ENCODE results near the gene SEMG1.

The SEMG1 gene

DNA sequence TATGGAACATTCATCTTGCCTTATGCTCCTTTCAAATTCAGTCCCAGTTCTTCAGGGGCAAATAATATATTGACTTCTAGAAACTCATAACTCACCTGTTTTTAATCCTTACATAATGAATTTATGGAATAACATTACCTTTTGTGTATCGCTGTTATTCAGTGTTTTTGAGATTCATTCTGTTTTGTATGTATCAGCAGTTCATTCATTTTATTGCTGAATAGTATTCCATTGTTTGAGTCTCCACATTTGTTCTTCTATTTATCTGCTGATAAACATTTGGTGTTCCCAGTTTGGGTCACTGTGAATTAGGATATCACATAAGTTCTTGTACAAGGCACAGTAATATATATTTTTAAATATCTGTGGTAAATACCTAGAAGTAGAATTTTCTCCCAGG, 19.5 kb downstream of the SEMG1 start:
- no peak for DNase-seq

DNA sequence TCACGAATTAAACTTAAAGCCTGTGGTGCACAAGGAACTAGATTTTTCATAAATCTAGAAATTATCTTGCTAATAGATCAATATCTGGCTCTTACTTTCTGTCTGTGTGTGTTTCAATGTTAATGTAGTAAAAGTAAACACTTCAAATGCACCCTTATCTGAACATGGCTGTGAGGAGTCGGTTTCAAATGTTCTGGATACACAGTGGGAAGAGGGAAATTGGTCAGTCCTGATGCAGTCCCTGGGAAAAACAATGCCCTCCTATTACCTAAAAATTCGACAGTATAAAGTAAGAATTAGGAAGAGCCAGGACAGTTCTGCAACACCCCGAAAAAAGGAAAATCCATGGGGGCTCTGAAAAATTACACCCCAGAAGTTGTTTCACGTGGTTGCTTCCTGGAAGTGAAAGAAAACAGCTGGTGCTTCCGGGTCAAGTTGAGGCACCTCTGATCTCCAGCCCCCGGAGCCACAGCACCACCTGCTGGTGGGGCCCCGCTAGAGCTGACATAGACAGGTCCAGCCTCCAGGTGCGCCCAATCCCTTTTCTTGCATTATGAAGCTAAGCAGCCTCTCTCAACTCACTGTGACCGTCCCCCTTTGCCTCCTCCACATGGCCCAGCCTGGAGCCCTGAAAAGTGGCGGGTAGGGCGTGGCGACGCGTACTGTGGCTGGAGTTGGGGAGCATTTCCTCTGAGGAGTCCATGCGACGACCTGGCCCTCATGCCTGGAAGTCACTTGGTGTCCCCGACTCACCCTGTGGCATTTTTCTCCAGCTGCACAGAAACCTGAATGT, 22.6 kb downstream of the SEMG1 start:
- no peak for DNase-seq

DNA sequence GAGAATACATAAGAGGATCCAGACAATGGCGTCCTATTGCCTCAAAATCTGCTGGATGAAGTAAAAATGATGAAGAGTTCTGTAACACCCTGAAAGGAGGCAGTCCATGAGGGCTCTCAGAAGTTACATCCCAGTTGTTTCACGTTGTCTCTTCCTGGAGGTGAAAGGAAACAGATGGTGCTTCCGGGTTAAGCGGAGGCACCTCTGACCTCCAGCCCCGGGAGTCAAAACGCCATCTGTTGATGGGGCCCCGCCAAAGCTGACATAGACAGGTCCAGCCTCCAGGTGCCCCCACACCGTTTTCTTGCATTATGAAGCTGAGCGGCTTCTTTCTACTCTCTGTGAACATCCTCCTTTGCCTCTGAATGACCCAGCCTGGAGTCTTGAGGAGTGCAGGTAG, 23.8 kb downstream of the SEMG1 start:
- DNase-seq = no peak

DNA sequence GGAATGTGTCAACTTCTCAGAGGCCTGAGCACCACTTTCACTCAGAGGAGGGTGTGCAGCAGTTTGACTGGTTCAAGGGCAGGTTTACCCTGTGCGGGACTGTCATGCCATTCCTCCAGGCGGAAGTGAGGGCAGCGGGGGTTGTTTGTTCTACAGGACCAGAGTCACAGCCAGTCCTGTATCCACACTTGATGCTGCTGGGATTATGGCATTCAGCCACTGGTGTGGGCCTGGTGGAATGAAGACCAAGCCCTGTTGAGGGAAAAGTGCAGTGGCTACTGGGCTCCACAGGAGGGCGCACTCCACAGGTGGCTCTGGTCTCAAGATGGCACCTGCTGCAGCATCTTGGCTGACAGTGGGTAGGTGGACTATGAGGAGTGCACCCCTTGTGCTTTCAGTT, 29.2 kb downstream of the SEMG1 start:
- DNase-seq = no peak

DNA sequence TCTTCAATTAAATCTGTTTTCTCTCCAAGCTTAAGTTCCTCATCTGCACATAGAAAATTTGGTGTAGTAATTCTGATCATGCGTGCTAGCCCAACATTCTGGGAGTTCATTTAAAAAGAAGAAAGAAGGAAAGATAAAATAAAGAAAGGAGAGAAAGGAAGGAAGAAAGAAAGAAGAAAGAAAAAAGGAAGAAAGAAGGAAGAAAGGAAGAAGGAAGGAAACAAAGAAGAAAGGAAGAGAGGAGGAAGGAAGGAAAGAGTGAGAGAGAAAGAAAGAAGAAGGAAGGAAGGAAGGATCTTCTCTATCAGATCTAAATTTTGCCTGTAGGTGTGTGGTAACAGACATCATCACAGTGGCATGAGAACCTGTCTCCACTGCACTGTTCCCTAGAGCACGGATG, 31.3 kb downstream of the SEMG1 start:
- DNase-seq = no peak

DNA sequence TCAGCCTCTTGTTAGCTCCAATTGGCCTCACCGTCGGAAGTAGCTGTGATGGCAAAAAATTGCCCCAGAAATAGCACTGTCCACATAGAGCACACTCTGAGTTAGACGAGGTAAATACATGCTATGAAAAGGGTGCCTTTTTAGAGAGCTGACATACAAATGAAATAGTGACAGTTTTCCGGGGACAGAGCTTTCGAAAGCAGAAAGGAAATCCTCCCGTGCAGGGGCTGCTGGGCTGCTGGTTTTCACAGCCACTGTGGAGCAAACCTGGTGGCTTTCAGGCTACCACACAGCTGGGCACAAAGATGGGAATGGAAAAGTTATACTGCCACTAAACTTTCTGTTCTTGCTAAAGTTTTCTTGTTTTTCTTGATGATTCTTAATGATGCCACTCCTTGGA, 39.3 kb downstream of the SEMG1 start:
- DNase-seq = no peak

DNA sequence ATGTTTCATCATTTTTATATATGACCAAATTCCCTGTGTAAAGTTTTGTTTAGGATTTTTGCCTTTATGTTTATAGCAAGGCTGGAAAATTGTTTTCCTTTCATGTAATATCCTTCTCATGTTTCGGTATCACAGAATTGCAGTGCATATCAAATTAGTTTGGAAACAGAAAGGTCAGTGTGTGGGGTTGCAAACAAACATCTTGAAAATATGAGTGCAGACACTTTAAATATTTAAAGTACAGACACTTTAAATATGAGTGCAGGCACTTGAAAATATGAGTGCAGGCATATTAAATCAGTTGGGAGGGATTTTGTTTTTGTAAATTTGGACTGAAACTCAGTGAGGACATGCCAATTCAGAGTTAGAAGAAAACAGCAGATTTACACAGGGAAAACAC, 41.0 kb downstream of the SEMG1 start:
- no peak for DNase-seq

DNA sequence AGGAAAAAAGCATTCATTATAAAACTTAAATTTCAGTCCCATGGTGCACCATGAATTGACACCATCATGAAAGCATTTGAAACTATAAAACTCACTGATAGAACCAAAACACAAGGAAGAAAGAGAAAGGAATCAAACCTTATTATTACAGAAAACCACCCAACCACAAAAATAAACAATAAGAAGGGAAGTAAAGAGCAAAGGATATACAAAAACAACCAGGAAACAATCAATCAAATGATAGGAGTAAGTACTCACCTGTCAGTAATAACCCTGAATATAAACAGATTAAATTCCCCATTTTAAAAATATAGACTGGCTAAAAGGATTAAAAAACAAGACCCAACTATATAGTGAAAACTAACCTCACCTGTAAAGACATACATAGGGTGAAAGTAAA, 41.8 kb downstream of the SEMG1 start:
- no peak for DNase-seq

DNA sequence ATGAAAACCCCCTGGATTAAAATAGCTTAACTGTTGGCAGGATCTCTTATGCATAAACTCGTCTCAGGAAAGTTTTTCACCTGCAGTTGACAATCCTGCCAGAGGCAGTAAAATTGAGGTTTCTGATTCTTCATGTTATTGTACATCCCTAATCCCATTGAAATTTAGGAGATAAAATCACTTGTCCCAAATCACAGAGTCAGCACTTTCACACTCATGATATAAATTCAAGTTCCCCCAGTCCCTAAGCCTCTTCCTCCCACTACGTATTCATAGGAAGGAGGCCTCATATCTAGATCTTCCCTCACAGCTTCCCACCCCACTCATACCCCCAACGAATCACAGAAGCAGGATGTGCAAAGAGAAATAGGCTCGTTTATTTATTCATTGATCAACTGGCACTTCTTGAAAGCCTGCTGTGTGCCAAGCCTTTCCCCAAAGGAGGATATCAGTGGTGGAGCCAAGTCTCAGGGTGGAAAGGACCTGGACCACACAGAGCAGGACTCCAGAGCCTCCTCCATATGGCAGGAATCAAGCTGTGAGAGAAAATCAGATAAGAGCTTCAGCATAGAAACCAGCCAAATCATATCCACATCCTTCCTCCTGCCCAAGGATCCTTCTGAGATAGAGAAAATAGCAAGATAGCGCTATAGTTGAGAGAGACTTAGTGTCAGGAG, 45.2 kb downstream of the SEMG1 start:
- no peak for DNase-seq

DNA sequence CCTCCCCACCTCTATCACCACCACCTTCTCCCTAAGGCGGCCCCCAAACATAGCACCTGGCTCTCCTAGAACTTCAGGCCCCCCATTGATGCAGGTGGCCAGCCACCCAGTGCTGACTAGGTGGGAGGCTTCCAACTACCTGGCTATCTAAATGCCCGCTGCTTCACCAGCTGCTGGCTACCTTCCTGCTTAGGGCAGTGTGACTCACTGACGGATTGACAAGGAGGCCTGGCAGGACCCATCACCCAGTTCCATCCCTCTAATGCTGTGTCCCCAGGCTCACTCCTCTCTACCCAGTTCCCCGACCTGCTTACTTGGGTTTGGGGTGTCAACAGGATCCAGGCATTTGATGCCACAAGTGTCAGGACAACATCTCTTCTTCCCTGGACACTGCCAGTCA, 46.4 kb downstream of the SEMG1 start:
- no peak for DNase-seq

DNA sequence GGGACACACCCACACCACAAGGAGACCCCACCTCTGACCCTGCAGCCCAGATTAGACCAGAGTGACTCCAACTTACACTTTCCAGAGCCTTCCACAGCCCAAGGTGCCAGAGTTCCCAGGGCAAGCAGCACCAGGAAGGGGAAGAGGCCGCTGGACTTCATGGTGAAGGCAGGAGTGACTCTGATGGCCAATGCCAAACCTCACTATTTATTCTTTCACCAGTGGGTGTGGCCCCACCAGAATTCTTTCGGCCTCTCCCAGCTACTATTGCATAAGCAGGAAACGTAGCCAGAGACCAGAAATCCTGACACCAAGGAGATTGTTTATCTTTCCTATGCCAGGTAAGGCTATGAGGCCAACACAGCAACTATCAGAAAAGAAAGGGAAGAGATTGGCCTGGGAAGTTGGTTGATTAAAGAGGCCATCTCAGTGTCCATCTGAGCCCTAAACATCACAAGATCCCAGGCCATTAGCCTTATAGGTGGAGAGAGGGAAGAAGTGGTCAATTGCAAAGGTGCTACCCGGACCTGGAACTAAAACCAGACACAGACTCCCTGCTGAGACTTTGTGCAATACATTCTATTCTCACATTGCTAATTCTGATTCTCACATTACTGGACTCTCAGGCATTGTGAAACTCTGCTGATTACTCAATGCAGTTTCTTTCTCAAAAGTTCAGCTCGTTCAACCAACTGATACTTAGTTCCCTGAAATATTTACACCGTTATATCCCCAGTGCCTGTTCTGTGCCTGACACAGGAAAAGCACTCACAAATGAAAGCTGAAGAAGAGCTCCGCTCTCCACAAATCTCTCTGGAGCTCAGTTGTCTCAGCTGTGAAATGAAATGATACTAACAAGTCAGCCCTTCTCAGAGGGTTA, 47.8 kb downstream of the SEMG1 start, which contains the start of gene SLPI:
SLPI (minus strand) TSS at position 182 of the 880 bp plus-strand sequence; CDS start at position 161, 21 bp downstream.
- no peak for DNase-seq

DNA sequence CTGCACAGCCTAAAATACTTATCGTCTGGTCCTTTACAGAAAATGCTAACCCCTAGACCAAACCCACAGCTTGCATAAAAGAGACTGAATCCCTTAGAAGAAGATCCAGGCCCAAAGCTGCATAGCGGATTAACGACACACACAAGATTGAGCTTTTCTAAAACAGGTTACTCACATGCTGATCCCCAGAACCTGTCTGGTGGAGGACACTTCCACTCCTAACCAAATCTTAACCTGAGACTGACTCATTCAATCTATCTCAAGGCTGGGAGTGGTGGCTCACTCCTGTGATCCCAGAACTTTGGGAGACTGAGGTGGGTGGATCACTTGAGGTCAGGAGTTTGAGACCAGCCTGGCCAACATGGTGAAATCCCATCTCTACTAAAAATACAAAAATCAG, 50.3 kb downstream of the SEMG1 start:
- DNase-seq = no peak

DNA sequence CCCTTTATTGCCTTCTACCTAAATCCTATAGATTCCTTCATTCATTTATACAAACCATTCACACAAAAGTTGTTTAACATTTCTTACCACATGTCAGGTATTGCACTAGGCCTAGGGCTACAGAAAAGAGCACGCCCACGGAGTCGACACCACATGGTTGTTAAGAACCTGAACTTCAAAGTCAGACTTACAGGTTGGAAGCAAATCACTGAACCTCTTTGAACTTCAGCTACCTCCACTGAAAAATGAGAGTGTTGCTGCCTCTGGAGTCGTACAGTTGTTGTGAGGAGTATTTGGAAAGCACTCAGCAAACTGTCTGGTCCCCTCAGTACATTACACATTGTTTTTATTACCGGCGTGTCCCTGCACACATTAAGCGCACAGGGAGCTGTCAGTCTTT, 50.9 kb downstream of the SEMG1 start:
- DNase-seq = no peak

DNA sequence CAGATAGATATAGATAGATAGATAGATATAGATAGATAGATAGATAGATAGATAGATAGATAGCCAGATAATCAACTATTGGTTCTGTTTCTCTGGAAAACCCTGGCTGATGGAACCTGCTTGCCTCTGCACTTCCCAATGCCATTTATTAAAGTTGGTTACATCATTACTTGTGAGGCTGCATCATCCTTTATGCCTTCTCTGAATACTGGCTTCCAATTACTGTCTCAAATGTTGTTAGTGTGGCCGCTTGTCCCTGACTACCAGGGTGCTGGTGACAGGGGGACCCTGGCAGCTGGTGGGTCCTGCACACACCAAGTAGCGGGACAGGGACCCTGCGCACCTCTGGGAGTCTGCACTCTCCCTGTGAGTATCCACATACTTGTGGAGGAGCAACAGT, 51.4 kb downstream of the SEMG1 start:
- no peak for DNase-seq

DNA sequence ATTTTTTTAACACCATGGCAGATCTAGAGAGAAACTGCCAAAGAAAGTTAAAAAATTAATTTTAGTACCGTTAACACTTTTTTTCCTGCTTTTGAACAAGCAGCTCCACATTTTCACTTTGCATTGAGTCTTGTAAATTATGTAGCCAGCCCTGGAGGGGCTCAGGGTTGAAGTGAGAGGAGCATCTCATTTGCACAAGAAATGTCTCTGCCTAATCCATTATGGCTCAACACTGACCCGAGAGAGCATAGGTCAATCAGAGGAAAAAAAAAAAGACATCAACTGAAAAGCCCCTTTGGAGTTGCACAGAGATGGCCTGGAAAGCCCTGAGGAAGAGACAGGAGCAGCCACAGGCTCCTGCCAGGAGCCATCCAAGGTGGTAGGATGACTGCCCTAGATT, 51.8 kb downstream of the SEMG1 start:
- DNase-seq = no peak
